ENCODE data around the gene CXCL5.
A peak's percentile ranks its signal among the peaks of the same experiment; 100 is the strongest.
"Not testable (repeated sequence)": the region's sequence is repeated elsewhere in the genome, so short reads cannot be mapped to it uniquely, and the experiment has no call there.

CXCL5 gene

GRCh38 chr4:73989031-73989430 is 9.4 kb downstream of the CXCL5 start:
- no peak for TF ChIP-seq CTCF (conservative IDR thresholded peaks at IDR 0.05; ENCODE audit: low read depth, low read length)
- no peak overlapping the region for H3K4me3 ChIP-seq (ENCODE audit: low read length)
- DNase-seq (ENCODE audit: low read depth) = no peak

GRCh38 chr4:73988061-73988460 is 10.4 kb downstream of the CXCL5 start, which contains the start of gene PPBP:
PPBP (minus strand) TSS chr4:73988190; CDS start chr4:73988103, 87 bp downstream.
- H3K4me3 ChIP-seq (ENCODE audit: low read length) = no peak within 1 kb of the TSS
- DNase-seq (ENCODE audit: low read depth) = no peak
- TF ChIP-seq CTCF (conservative IDR thresholded peaks at IDR 0.05; ENCODE audit: low read depth, low read length) = no peak

- TF ChIP-seq CTCF (conservative IDR thresholded peaks at IDR 0.05; ENCODE audit: low read depth, low read length) = no peak
- H3K4me3 ChIP-seq (ENCODE audit: low read length) = no peak overlapping the region
- no peak for DNase-seq (ENCODE audit: low read depth)
Observed at GRCh38 chr4:73985528-73985852, 13.0 kb downstream of the CXCL5 start.

GRCh38 chr4:73984736-73985527 is 13.5 kb downstream of the CXCL5 start:
- no peak for DNase-seq (ENCODE audit: low read depth)
- TF ChIP-seq CTCF (conservative IDR thresholded peaks at IDR 0.05; ENCODE audit: low read depth, low read length) = no peak
- H3K4me3 ChIP-seq (ENCODE audit: low read length) = no peak overlapping the region

GRCh38 chr4:73981175-73981574 is 17.3 kb downstream of the CXCL5 start:
- not testable (repeated sequence) for DNase-seq (ENCODE audit: low read depth); H3K4me3 ChIP-seq (ENCODE audit: low read length)

- DNase-seq (ENCODE audit: low read depth) = no peak
- no peak overlapping the region for H3K4me3 ChIP-seq (ENCODE audit: low read length)
- no peak for TF ChIP-seq CTCF (conservative IDR thresholded peaks at IDR 0.05; ENCODE audit: low read depth, low read length)
Observed at GRCh38 chr4:73979407-73979957, 19.0 kb downstream of the CXCL5 start.

- DNase-seq (ENCODE audit: low read depth) = peak; percentile 34
- no peak overlapping the region for H3K4me3 ChIP-seq (ENCODE audit: low read length)
- TF ChIP-seq CTCF (conservative IDR thresholded peaks at IDR 0.05; ENCODE audit: low read depth, low read length) = no peak
Observed at GRCh38 chr4:73978886-73979285, 19.6 kb downstream of the CXCL5 start.

Data from retinal pigment epithelial cell (primary cell).